ENCODE results near the gene CKS1B. TPM values are rescaled to one million over a fixed set of nuclear protein-coding genes. Genes with fewer than 3 reads are reported as not detected.
A peak's percentile ranks its signal among the peaks of the same experiment; 100 is the strongest.

CKS1B gene
- total RNA-seq, 2 experiments from 2014 or later = 1.4 to 3.9 TPM

- Histone ChIP-seq H3K4me1 (ENCODE audit: insufficient read depth, low read length) (peaks cover 52% of the 10 kb centered on the region), H3K27ac (ENCODE audit: low read depth in 1 of 2, low read length in 2 of 2) (peak overlapping the region; percentile 88 to 95), H3K9me3 (ENCODE audit: control insufficient read depth in 1 of 2, insufficient read depth in 1 of 2, low read length in 2 of 2) (no peaks in the 10 kb centered on the region), H3K4me3 (ENCODE audit: low read length) (no peak overlapping the region), H3K27me3 (ENCODE audit: control insufficient read depth in 1 of 2, insufficient read depth in 2 of 2, low read length in 2 of 2) (no peaks in the 10 kb centered on the region), H3K36me3 (ENCODE audit: insufficient read depth, low read length) (peaks cover 64% of the 10 kb centered on the region)
- H3K9me3 Mint-ChIP-seq = no peaks in the 10 kb centered on the region
- peaks cover 69% of the 10 kb centered on the region for H3K36me3 Mint-ChIP-seq (ENCODE audit: low read depth)
- peak overlapping the region; percentile 88 for H3K4me3 Mint-ChIP-seq
- ATAC-seq (ENCODE audit: poor library complexity) (no peak), DNase-seq (no peak)
- peak overlapping the region; percentile 91 for H3K27ac Mint-ChIP-seq
- no peaks in the 10 kb centered on the region for H3K27me3 Mint-ChIP-seq
- CTCF ChIA-PET = interaction anchor here (2.1 to 5.6 kb wide), 6 partner anchors 11 to 99 kb away, joined by 8 to 47 read pairs (median 20); partner anchors contain the start of genes CKS1B, FLAD1 and PMVK
- POLR2A ChIA-PET = interaction anchor here (1.1 to 3.2 kb wide), 4 partner anchors 10 to 57 kb away, joined by 3 to 28 read pairs (median 14); partner anchors contain the start of gene CKS1B
- no peak for TF ChIP-seq CTCF (IDR thresholded peaks at IDR 0.05)
- peaks cover 20% of the 10 kb centered on the region for H3K4me1 Mint-ChIP-seq (ENCODE audit: low read depth)
- intact Hi-C loops (cut with DNase I, micrococcal nuclease) = loop anchor here (1.0 to 5.0 kb wide), 4 partner anchors 36 to 99 kb away; partner anchors contain the start of gene EFNA4 (in 1 of the 2)
Observed at GRCh38 chr1:154962795-154963330, 11.6 kb upstream of the CKS1B start.

- ChIA-PET CTCF (interaction anchor here (1.6 to 5.6 kb wide), 3 partner anchors 11 to 54 kb away, joined by 6 to 40 read pairs (median 8); partner anchors contain the start of genes CKS1B and FLAD1), POLR2A (interaction anchor here (1.0 kb wide), 1 partner anchor 8 kb away, joined by 5 read pairs; the partner anchor contains the start of gene PBXIP1)
- peaks cover 49% of the 10 kb centered on the region for H3K4me1 ChIP-seq (ENCODE audit: insufficient read depth, low read length)
- Mint-ChIP-seq H3K36me3 (ENCODE audit: low read depth) (peaks cover 70% of the 10 kb centered on the region), H3K4me1 (ENCODE audit: low read depth) (peaks cover 20% of the 10 kb centered on the region), H3K4me3 (no peak overlapping the region), H3K9me3 (no peaks in the 10 kb centered on the region), H3K27ac (peak overlapping the region; percentile 91), H3K27me3 (no peaks in the 10 kb centered on the region)
- no peaks in the 10 kb centered on the region for H3K27me3 ChIP-seq (ENCODE audit: control insufficient read depth in 1 of 2, insufficient read depth in 2 of 2, low read length in 2 of 2)
- intact Hi-C loops (cut with DNase I, micrococcal nuclease) = loop anchor here (2.0 to 5.0 kb wide), 2 partner anchors 53 to 99 kb away; partner anchors contain the start of gene EFNA4 (in 1 of the 2)
- H3K4me3 ChIP-seq (ENCODE audit: low read length) = no peak overlapping the region
- no peak for DNase-seq
- no peak for ATAC-seq (ENCODE audit: poor library complexity)
- TF ChIP-seq CTCF (IDR thresholded peaks at IDR 0.05) = no peak
- H3K9me3 ChIP-seq (ENCODE audit: control insufficient read depth in 1 of 2, insufficient read depth in 1 of 2, low read length in 2 of 2) = no peaks in the 10 kb centered on the region
- H3K36me3 ChIP-seq (ENCODE audit: insufficient read depth, low read length) = peaks cover 64% of the 10 kb centered on the region
- H3K27ac ChIP-seq (ENCODE audit: low read depth in 1 of 2, low read length in 2 of 2) = no peak overlapping the region
Observed at GRCh38 chr1:154963643-154964042, 10.8 kb upstream of the CKS1B start.

GRCh38 chr1:154964359-154964758 is 10.1 kb upstream of the CKS1B start:
- H3K4me1 Mint-ChIP-seq (ENCODE audit: low read depth) = peaks cover 25% of the 10 kb centered on the region

More at GRCh38 chr1:154964359-154964758, 10.1 kb upstream of the CKS1B start:
- ChIA-PET POLR2A (interaction anchor here (0.8 to 1.0 kb wide), 3 partner anchors 9 to 52 kb away, joined by 3 to 5 read pairs (median 3); partner anchors contain the start of gene PBXIP1), CTCF (interaction anchor here (0.8 to 5.6 kb wide), 4 partner anchors 9 to 53 kb away, joined by 3 to 40 read pairs (median 4); partner anchors contain the start of genes CKS1B and PBXIP1)
- peak overlapping the region; percentile 25 for H3K4me3 Mint-ChIP-seq
- no peak for DNase-seq
- no peak overlapping the region for H3K27ac ChIP-seq (ENCODE audit: low read depth in 1 of 2, low read length in 2 of 2)
- intact Hi-C loops (cut with DNase I, micrococcal nuclease) = loop anchor here in 1 of 2 experiments (5.0 kb wide), 1 partner anchor 98 kb away; the partner anchor contains the start of gene EFNA4
- no peaks in the 10 kb centered on the region for H3K27me3 Mint-ChIP-seq
- peaks cover 76% of the 10 kb centered on the region for H3K36me3 Mint-ChIP-seq (ENCODE audit: low read depth)
- peaks cover 64% of the 10 kb centered on the region for H3K36me3 ChIP-seq (ENCODE audit: insufficient read depth, low read length)
- peaks cover 47% of the 10 kb centered on the region for H3K4me1 ChIP-seq (ENCODE audit: insufficient read depth, low read length)
- H3K27ac Mint-ChIP-seq = peak overlapping the region; percentile 14
- TF ChIP-seq CTCF (IDR thresholded peaks at IDR 0.05) = no peak
- no peaks in the 10 kb centered on the region for H3K27me3 ChIP-seq (ENCODE audit: control insufficient read depth in 1 of 2, insufficient read depth in 2 of 2, low read length in 2 of 2)
- no peaks in the 10 kb centered on the region for H3K9me3 Mint-ChIP-seq
- H3K9me3 ChIP-seq (ENCODE audit: control insufficient read depth in 1 of 2, insufficient read depth in 1 of 2, low read length in 2 of 2) = no peaks in the 10 kb centered on the region
- no peak for ATAC-seq (ENCODE audit: poor library complexity)
- no peak overlapping the region for H3K4me3 ChIP-seq (ENCODE audit: low read length)

All from CD4-positive, alpha-beta T cell (primary cell).